A172 (cell line): ENCODE results near the gene DRGX. TPM values are rescaled to one million over a fixed set of nuclear protein-coding genes. Genes with fewer than 3 reads are reported as not detected.

Source experiments
- DNase-seq: peaks from one replicate; pipeline ENCODE4 v3.0.0-alpha.2; 2015; ENCODE audit warnings: low spot score
- total RNA-seq: library from RNA; depleted of rRNA; stranded (reverse); fragments of >200 nt; shearing (Covaris generic); gene quantifications from 2 replicates; pipeline ENCODE4 v1.2.3, GENCODE V29; 2014

The DRGX gene
- total RNA-seq, 1 experiment from 2014 or later = not detected

- peak; percentile 50 for DNase-seq
These were observed 11.8 kb upstream of the DRGX start for GRCh38 chr10:49407552-49408137.

- no peak for DNase-seq
These were observed 11.3 kb upstream of the DRGX start for GRCh38 chr10:49407151-49407550.

- no peak for DNase-seq
These were observed 8.5 kb upstream of the DRGX start for GRCh38 chr10:49404321-49404878.

- DNase-seq = no peak
These were observed 7.5 kb upstream of the DRGX start for GRCh38 chr10:49403363-49403762.

- DNase-seq = no peak
These were observed 4.5 kb upstream of the DRGX start for GRCh38 chr10:49400365-49400764.

GRCh38 chr10:49398986-49399385, 3.1 kb upstream of the DRGX start:
- DNase-seq = no peak

- DNase-seq = no peak
These were observed 2.3 kb upstream of the DRGX start for GRCh38 chr10:49398000-49398861.

- DNase-seq = no peak
These were observed 1.4 kb upstream of the DRGX start for GRCh38 chr10:49397036-49397999.

- DNase-seq = no peak
These were observed 744 bp upstream of the DRGX start for GRCh38 chr10:49396666-49396999.

- no peak for DNase-seq
These were observed 752 bp downstream of the DRGX start for GRCh38 chr10:49394933-49395740.

GRCh38 chr10:49393757-49394156, 2.1 kb downstream of the DRGX start:
- DNase-seq = no peak

- DNase-seq = no peak
These were observed 2.6 kb downstream of the DRGX start for GRCh38 chr10:49393301-49393700.

GRCh38 chr10:49389361-49389933, 6.4 kb downstream of the DRGX start:
- no peak for DNase-seq

GRCh38 chr10:49388161-49388560, 7.7 kb downstream of the DRGX start:
- DNase-seq = no peak

GRCh38 chr10:49387071-49387470, 8.8 kb downstream of the DRGX start:
- peak; percentile 64 for DNase-seq

GRCh38 chr10:49385939-49386922, 9.7 kb downstream of the DRGX start:
- no peak for DNase-seq

- no peak for DNase-seq
These were observed 11.5 kb downstream of the DRGX start for GRCh38 chr10:49384268-49384953.

- DNase-seq = no peak
These were observed 12.0 kb downstream of the DRGX start for GRCh38 chr10:49383853-49384252.

- DNase-seq = no peak
These were observed 13.1 kb downstream of the DRGX start for GRCh38 chr10:49382826-49383225.
